Measurements from ENCODE around the gene BANK1.

GRCh38 chr4:101846550-101846949 is 56.0 kb downstream of the BANK1 start:
- TF ChIP-seq POLR2A (IDR thresholded peaks at IDR 0.05; ENCODE audit: low read length) (no peak), GATA1 (IDR thresholded peaks at IDR 0.05; ENCODE audit: low read depth, low read length) (no peak)
